Central memory CD4-positive, alpha-beta T cell (primary cell): ENCODE measurements around the gene PTPN23.
A peak's percentile ranks its signal among the peaks of the same experiment; 100 is the strongest.
"Not testable (repeated sequence)": the region's sequence is repeated elsewhere in the genome, so short reads cannot be mapped to it uniquely, and the experiment has no call there.

Source experiments
- DNase-seq: peaks from one replicate; pipeline ENCODE4 v3.0.0; 2022
- total RNA-seq, 3 experiments: gene quantifications; one replicate each; lab custom pipeline; 2026; lab: John Stamatoyannopoulos, UW

Gene PTPN23, protein sequence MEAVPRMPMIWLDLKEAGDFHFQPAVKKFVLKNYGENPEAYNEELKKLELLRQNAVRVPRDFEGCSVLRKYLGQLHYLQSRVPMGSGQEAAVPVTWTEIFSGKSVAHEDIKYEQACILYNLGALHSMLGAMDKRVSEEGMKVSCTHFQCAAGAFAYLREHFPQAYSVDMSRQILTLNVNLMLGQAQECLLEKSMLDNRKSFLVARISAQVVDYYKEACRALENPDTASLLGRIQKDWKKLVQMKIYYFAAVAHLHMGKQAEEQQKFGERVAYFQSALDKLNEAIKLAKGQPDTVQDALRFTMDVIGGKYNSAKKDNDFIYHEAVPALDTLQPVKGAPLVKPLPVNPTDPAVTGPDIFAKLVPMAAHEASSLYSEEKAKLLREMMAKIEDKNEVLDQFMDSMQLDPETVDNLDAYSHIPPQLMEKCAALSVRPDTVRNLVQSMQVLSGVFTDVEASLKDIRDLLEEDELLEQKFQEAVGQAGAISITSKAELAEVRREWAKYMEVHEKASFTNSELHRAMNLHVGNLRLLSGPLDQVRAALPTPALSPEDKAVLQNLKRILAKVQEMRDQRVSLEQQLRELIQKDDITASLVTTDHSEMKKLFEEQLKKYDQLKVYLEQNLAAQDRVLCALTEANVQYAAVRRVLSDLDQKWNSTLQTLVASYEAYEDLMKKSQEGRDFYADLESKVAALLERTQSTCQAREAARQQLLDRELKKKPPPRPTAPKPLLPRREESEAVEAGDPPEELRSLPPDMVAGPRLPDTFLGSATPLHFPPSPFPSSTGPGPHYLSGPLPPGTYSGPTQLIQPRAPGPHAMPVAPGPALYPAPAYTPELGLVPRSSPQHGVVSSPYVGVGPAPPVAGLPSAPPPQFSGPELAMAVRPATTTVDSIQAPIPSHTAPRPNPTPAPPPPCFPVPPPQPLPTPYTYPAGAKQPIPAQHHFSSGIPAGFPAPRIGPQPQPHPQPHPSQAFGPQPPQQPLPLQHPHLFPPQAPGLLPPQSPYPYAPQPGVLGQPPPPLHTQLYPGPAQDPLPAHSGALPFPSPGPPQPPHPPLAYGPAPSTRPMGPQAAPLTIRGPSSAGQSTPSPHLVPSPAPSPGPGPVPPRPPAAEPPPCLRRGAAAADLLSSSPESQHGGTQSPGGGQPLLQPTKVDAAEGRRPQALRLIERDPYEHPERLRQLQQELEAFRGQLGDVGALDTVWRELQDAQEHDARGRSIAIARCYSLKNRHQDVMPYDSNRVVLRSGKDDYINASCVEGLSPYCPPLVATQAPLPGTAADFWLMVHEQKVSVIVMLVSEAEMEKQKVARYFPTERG (N-terminal part only)
- 21.5 to 45.9 (median 23.4) reads per million in 3 experiments for total RNA-seq

DNA sequence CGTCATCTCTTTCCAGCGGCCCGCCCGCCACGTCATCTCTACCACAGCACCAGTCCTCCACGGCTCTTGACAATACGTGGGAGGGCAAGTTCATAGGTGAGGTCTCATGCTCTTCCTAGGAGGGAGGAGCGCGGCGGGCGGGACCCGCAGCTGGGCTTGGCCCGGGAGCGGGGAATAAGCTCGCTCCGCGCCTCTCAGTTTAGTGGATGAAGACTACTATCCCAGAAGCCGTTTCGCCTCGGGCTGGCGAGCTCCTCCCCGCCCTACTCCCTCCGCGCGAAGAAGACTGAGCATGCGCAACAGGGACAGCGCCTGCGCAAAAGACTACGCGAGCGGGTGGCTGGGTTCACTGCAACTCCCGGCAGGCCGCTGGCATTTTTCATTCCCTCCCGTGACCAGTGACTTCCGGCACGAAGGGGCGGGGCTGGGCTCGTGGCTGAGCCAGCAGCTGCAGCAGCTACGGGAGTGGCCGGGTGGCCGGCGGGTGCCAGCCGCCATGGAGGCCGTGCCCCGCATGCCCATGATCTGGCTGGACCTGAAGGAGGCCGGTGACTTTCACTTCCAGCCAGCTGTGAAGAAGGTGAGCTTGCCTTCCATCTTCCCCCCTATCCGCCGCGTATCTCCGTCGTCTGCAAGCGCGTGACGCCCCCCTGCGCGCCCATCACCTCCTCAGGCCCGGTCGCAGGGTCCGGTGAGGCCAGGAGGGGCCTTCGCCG lies at the start of gene PTPN23:
Gene PTPN23 (plus strand): TSS at position 421 of the 716 bp plus-strand sequence. CDS start 76 bp downstream, at position 497.
- peak; percentile 98 for DNase-seq

DNA sequence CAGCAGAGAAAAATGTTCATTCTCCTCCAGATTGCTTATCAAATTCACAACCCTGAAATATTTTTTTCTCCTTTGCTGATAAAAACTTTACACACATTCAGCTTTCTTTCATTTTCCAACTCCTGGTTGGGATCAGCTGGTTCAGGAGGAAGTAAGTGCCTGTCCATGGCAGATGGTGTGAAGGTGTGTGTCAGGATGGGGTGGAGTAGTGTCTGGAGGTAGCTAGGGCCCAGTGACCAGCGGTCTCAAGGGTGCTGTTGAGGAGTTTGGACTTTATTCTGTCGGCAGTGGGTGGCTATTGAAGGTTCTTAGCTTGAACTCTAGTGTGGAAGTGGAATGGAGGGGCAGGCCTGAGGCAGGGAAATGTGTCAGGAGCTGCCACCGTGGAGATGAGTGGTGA lies 46.9 kb upstream of the PTPN23 start:
- DNase-seq = no peak

DNA sequence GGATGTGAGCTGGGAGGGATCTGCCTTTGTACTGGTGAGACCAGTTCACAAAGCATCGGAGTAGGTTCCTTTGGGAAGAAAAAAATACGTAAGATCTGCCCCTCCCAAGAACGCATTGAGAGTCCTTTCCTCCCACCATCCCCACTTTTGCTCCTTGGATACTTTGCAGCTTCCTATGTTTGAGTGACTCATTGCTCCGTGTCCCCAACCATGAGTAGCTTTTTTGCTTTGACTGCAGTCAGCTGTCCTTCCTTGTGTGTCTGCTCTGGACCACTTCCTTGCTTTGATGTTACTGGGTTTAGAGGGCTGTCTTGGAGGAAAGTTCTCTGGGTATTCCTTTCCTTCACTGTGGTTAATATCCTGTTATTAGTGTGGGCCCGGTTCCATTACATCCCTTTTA lies 43.2 kb upstream of the PTPN23 start:
- no peak for DNase-seq

DNA sequence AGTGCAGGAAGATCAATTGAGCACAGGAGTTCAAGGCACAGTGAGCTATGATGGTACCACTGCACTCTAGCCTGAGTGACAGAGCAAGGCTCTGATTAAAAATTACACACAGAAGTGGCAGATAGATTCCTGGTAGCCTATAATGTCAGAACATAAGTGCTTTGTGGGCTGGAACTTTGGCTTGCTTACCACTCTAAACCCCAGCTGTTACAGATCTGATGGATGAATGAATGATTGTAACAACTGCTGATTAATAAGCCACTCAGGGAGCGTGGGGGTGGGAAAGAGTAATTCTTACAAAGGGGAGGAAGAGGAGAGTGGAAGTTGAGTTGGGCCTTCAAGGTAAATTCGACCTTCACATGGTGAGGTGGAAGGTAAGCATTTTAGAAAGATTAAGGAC lies 40.9 kb upstream of the PTPN23 start:
- no peak for DNase-seq

DNA sequence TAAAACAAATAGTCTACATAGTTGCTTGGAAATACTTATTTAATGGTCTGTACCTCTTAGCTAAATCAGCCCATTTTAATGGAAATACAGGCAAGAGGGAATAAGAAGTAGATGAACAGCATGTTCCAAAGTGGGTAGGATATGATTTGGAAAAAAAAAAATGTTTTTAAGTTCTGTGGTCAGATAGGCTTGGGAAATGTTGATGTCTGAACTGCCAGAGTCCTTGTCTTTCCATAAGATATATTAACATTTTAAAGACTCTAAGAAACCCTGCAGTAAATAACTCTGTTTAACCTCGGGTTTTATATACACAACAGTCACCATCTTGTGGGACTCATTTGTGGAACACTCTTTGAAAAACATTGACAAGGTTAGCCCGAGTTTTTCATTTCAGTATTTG lies 40.0 kb upstream of the PTPN23 start:
- no peak for DNase-seq

DNA sequence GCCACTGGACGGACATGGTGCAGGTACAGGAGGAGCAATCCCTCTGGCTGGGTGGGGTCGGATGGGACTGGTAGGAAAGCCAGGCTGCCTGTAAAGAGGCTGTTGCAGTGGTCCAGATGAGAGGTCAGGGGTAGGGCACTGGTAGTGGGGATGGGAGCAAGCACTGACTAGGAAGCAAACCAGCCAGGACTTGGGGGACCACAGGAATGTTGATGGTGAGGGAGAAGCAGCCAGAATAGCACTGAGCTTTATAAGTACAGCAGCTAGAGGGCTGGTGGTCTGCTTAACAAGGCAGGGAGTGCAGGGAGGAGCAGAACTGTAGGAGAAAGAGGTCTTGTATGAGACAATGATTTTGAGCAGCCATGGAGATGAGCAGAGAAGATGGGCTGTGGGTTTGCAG lies 38.7 kb upstream of the PTPN23 start:
- no peak for DNase-seq

DNA sequence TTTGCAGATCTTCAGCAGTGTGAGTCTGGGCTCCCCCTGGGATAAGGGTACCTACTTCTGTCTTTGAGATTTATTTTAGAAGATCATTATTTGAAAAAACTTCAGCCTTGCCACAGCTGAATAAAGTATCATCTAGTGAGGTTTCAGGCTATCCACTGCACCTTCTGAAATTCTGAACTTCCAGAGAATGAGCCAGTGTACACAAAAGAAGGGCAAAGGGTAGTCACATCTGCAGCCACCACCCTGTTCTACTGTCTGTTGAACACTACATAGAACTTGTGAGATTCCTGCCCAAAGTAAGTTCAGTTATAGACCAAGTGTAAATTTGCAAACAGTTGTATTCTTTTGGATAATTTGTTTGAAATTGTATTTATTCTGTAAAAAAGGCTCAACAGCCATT lies 38.0 kb upstream of the PTPN23 start:
- no peak for DNase-seq

DNA sequence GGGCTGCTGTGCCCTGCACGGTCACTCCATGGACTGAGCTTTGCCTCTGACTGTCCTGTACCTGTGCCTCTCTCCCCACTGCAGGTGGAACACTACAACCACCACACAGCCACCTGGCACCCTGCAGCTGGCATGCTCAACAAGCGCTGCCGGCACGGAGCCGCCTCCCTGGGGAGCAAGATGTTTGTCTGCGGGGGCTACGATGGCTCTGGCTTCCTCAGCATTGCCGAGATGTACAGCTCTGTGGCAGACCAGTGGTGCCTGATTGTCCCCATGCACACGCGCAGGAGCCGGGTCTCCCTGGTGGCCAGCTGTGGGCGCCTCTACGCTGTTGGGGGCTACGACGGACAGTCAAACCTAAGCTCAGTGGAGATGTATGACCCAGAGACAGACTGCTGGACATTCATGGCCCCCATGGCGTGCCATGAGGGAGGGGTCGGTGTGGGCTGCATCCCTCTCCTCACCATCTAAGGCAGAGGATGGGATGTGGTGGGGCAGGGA lies 37.3 kb upstream of the PTPN23 start:
- DNase-seq = no peak

DNA sequence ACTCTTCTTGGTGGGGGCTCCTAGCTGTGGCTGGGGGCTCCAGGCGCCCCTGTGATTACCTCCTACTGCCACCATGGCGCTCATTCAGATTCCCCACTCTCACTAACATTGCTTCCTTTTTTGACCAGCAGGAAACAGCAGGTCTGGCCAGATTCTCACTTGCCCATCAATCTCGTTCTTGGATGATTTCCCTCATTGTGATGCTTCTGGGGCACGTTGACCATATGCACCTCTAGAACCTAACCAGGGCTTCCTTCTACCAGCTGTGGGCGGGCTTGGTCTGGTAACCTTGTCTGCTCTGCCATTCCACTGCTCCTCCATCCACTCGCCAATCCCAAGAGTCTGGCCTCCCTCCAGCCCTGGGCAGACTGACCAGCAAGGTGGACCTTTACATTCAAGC lies 35.9 kb upstream of the PTPN23 start:
- DNase-seq = no peak

DNA sequence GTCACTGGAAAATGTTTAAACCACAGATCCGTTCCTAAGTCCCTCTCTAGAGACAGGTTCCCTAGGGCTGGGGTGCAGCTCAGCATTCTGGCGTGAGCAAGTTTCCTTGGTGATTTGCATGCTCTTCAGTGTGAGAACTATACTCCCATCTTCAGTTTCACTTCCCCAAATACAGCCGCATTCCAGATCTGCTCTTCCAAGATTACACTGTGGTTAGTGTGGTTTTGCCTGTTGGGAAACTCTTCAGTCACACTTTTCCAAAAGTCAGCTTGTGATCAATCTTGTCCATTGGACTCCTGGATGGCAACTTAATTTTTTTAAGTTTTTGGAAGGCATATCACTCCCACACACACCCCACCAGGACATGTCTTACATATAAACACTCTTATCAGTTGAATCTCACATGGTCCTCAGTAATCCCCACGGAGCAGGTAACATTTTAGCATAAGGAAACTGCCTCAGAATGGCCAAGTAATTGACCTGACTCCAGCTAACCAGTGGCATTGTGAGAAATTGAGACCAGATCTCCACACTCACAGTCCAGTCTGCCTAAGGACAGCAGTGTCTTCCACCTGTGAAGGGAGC lies 33.5 kb upstream of the PTPN23 start:
- DNase-seq = no peak

DNA sequence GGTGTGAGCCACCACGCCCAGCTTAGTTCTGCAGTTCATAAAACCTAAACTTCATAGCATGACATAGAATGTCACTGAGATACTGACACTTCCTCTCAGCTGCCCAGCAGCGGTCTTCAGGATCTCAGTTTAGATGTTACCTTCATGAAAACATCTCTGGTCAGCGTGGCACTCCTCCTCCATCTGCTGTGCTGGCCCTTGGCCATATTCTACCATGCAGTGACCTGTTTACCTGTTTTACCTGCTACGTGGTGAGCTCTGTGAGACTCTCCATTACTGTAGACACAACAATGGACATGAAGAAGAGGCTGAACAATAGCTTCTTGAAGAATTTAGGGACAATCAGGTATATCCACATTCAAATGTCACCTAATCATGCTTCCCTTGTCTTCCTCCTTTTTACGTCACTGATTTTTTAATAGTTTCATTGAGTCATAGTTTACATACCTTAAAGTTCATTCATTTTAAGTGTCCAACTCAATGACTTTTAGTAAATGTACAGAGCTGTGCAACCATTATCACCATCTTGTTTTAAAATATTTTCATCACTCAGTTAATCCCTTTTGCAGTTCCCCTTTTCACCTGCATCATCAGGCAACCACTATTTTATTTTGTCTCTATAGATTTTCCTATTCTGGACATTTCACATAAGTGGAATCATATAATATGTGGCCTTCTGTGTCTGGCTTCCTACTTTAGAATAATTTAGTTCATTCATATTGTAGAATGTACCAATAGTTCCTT lies 32.2 kb upstream of the PTPN23 start:
- no peak for DNase-seq

DNA sequence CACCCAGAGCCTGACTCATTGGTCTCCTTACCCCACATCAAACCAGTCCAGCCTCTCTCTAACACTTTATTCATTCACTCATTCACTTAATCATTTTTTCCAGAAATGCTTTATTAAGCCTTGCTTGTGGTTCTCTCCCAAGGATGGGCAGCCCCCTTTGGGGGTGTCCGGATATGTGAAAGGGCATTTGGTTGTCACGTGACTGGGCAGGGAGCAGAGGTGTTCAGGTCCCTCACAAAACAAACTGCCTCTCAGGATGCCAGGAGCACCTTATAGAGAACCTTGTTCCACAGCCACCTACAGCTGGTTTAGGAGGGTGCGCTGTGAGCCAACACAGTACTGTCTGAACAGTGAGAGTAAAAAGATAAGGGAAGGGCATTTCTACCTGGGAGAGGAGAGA lies 25.8 kb upstream of the PTPN23 start:
- no peak for DNase-seq

DNA sequence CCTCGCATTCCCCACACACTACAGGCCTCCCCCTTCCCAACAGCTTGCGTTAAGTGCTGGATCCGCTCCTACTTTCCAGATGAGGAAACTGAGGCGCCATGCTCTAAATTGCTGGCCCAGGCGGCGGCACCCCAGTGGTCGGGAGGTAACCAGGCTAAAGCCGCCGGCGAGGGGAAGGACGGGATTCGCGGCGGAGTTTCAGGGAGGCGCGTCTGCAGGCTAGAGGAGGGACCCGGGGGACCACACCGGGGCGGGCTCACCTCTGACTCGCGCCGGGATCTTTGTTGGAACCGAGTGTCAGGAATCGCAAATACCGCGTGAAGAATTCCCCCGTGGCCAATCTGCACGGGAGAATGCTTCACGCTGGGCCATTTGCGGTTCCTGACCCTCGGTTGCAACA lies 24.6 kb upstream of the PTPN23 start:
- DNase-seq = no peak

DNA sequence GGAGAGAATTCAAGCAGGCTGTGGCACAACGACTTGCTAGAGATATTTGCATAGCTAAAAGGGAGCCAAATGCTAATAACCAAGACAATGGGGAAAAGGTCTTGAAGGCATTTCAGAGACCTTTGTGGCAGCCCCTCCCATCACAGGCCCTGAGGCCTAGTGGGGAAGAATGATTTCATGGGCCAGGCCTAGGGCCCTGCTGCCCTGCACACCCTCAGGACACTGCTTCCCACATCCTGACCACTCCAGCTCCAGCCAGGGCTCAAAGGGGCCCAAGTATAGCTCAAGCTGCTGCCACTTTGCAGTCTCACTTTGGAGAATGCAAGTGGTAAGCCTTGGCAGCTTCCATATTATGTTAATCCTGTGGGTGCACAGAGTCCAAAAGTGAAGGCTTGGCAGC lies 21.5 kb upstream of the PTPN23 start:
- DNase-seq = no peak

DNA sequence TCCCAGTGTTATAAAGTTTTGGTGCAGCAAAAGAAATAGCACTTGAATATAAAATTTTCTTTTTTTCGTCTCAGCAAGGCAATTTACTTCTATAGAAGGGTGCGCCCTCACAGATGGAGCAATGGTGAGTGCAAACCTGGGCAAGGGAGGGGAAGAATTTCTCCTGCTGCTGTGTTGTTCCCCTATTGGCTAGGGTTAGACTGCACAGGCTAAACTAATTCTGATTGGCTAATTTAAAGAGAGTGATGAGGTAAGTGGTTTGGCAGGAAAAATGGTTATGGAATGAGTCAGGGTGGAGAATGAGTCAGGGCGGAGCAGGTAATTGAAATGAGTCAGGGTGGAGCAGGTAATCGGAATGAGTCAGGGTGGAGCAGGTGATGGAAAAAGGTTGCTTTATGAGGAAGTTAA lies 20.7 kb upstream of the PTPN23 start:
- not testable (repeated sequence) for DNase-seq

DNA sequence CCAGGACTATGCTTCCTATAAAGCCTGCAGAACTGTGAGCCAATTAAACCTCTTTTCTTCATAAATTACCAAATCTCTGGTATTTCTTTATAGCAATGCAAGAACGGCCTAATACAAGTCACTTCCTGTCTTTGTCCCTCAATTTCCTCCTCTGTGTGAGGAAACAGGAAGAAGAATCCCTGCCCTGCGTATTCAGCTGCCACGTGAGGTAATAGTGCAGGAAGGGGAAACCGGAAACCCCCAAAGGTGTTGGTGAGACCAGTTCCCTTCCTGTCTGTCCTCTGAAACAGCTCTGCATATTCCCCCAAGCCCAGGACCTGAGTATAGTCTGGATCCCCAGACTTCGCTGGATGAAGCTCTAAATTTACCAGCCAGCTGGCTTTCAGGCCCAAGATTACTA lies 18.1 kb upstream of the PTPN23 start:
- peak; percentile 31 for DNase-seq

DNA sequence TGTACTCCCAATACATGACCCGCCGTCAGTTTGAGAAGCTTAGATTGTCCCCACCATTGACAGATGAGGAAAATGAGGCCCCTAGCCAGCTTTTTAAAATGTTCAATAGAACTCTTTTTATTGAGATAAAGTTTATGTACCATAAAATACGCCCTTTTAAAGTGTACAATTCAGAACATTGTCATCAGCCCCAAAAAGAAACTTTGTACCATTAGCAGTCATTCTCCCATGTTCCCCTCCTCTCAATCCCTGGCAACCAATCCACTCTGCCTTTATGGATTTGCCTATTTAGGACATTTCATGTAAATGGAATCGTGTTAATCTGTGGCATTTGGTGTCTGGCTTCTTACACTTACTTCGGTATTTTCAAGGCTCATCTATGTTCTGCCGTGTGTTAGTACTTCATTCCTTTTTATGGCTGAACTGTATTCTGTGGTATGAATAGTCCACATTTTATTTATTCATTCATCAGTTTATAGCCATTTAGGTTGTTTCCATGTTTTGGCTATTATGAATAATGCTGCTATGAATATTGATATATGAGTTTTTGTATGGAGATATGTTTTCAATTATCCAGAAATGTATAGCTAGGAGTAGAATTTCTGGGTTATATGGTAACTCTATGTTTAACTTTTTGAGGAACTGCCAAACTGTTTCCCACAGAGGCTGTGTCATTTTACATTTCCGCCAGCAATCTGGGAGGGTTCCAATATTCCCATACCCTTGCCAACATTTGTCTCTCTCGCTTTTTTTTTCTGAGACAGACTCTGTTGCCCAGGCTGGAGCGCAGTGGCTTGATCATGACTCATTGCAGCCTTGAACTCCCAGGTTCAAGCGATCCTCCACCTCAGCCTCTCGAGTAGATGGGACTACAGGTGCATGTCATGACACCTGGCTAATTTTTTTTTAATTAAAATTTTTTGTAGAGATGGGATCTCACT lies 15.3 kb upstream of the PTPN23 start:
- DNase-seq = no peak

DNA sequence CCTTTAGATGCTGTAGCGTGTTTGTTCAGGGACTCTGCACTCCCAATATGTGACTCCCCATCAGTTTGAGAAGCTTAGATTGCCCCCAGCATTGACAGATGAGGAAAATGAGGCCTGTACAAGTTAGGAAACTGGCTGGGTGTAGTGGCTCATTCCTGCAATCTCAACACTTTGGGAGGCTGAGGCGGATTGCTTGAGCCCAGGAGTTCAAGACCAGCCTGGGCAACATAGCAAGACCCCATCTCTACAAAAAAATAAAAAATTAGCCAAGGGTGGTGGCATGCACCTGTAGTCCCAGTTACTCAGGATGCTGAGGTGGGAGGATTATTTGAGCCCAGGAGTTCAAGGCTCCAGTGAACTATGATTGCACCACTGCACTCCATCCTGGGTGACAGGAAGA lies 14.0 kb upstream of the PTPN23 start:
- no peak for DNase-seq

DNA sequence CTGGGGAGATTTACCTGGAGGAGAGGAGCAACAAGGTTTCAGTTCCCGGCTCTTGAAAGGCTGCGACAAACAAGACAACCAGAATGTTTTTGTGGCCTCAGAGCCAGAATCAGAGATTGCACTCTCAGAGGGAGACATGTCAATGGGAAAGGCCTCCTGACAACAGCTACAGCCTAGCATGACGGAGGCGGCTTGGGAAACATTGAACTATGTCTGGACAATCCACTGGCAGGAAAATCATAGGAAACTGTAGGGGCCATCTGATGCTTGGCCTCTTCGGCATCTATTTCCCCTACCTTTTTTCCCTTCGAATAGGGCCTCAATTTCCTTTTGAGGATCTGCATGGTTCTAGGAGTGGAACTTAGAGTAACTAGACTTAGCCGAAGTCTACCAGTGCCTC lies 13.2 kb upstream of the PTPN23 start:
- DNase-seq = no peak

DNA sequence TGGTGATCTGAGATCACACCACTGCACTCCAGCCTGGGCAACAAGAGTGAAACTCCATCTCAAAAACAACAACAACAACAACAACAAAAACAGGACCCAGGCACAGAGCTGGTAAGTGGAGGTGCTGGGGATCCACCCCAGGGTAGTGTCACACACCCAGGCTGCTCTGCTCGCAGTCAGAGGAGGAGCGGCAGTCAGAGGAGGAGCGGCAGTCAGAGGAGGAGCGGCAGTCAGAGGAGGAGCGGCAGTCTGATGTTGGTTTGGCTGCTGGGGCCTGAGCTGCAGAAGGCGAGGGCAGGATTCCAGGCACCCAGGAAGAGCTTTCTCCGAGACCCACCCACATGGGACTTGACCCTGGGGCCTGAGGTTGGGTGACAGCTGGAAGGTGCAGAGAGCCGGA lies 10.8 kb upstream of the PTPN23 start:
- DNase-seq = not testable (repeated sequence)
